ENCODE data around the gene PANK2. TPM values are rescaled to one million over a fixed set of nuclear protein-coding genes. Genes with fewer than 3 reads are reported as not detected.

PANK2 gene
- total RNA-seq, 6 donors from 2014 or later, result 34.3 to 58.7 (median 50.4) TPM

DNA sequence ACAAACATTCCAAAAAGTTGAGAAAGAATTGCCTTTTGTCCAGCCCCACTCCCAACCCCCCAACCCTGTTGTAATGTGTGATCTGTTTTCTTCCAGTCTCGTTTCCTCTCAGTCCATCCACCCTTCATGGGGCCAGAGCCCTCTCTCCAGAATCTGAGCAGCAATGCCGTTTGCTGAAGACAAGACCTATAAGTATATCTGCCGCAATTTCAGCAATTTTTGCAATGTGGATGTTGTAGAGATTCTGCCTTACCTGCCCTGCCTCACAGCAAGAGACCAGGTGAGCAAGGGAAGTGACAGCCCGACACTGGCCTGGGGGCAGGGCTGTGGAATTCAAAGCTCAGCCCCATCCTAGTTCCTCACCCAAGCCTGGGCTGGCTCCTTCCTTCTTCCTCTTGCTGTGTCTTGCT, 34.7 kb upstream of the PANK2 start:
- no peak for DNase-seq

GRCh38 chr20:3857405-3857804, 31.8 kb upstream of the PANK2 start:
- DNase-seq (peak in 1 of 2 donors; percentile 52), ATAC-seq (ENCODE audit: low FRiP score in 2 of 2) (no peak)
- H3K36me3 ChIP-seq, result peaks cover 23 to 78% (median 64%) of the 10 kb centered on the region in 4 donors
- no peak for TF ChIP-seq EP300 (IDR thresholded peaks at IDR 0.05)
- no peak for TF ChIP-seq POLR2AphosphoS5 (IDR thresholded peaks at IDR 0.05)
- no peak for TF ChIP-seq POLR2A (IDR thresholded peaks at IDR 0.05)
- TF ChIP-seq, protein P1, sequence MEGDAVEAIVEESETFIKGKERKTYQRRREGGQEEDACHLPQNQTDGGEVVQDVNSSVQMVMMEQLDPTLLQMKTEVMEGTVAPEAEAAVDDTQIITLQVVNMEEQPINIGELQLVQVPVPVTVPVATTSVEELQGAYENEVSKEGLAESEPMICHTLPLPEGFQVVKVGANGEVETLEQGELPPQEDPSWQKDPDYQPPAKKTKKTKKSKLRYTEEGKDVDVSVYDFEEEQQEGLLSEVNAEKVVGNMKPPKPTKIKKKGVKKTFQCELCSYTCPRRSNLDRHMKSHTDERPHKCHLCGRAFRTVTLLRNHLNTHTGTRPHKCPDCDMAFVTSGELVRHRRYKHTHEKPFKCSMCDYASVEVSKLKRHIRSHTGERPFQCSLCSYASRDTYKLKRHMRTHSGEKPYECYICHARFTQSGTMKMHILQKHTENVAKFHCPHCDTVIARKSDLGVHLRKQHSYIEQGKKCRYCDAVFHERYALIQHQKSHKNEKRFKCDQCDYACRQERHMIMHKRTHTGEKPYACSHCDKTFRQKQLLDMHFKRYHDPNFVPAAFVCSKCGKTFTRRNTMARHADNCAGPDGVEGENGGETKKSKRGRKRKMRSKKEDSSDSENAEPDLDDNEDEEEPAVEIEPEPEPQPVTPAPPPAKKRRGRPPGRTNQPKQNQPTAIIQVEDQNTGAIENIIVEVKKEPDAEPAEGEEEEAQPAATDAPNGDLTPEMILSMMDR (IDR thresholded peaks at IDR 0.05), result no peak
- no peak overlapping the region for H3K27ac ChIP-seq
- H3K9me3 ChIP-seq, result no peaks in the 10 kb centered on the region
- no peaks in the 10 kb centered on the region for H3K27me3 ChIP-seq
- H3K4me1 ChIP-seq, result peaks cover 0 to 9% (median 5%) of the 10 kb centered on the region in 4 donors
- 83 to 91% methylated on average over 10 to 14 of the region's 14 CpGs for WGBS, 2 donors
- no peak overlapping the region for H3K4me3 ChIP-seq

More for the DNA sequence above, 34.7 kb upstream of the PANK2 start:
- H3K4me3 ChIP-seq, result no peak overlapping the region
- TF ChIP-seq POLR2AphosphoS5 (IDR thresholded peaks at IDR 0.05) (no peak), POLR2A (IDR thresholded peaks at IDR 0.05) (no peak), EP300 (IDR thresholded peaks at IDR 0.05) (no peak)
- TF ChIP-seq, protein P1 (IDR thresholded peaks at IDR 0.05), result no peak
- 68 to 85% methylated on average over 4 of the region's 4 CpGs for WGBS, 2 donors
- H3K36me3 ChIP-seq, result peaks cover 10 to 49% (median 38%) of the 10 kb centered on the region in 4 donors
- H3K27ac ChIP-seq, result no peak overlapping the region
- H3K4me1 ChIP-seq, result peaks cover 0 to 9% (median 5%) of the 10 kb centered on the region in 4 donors
- no peaks in the 10 kb centered on the region for H3K27me3 ChIP-seq
- H3K9me3 ChIP-seq, result no peaks in the 10 kb centered on the region
- no peak for ATAC-seq (ENCODE audit: low FRiP score in 2 of 2)

GRCh38 chr20:3858689-3859088, 30.5 kb upstream of the PANK2 start:
- Histone ChIP-seq H3K9me3 (no peaks in the 10 kb centered on the region), H3K4me3 (no peak overlapping the region), H3K36me3 (peaks cover 36 to 91% (median 76%) of the 10 kb centered on the region in 4 donors), H3K4me1 (peaks cover 0 to 9% (median 5%) of the 10 kb centered on the region in 4 donors), H3K27ac (no peak overlapping the region), H3K27me3 (no peaks in the 10 kb centered on the region)
- DNase-seq (no peak), ATAC-seq (ENCODE audit: low FRiP score in 2 of 2) (no peak)
- 92 to 97% methylated on average over 6 of the region's 6 CpGs for WGBS, 2 donors
- TF ChIP-seq POLR2A (IDR thresholded peaks at IDR 0.05), result no peak
- TF ChIP-seq EP300 (IDR thresholded peaks at IDR 0.05), result no peak
- TF ChIP-seq, protein P1 (IDR thresholded peaks at IDR 0.05), result no peak

- peaks cover 0 to 7% (median 0%) of the 10 kb centered on the region in 4 donors for H3K4me1 ChIP-seq
- no peaks in the 10 kb centered on the region for H3K27me3 ChIP-seq
- H3K27ac ChIP-seq, result no peak overlapping the region
- ATAC-seq (ENCODE audit: low FRiP score in 2 of 2) (no peak), DNase-seq (no peak)
- H3K9me3 ChIP-seq, result no peaks in the 10 kb centered on the region
- TF ChIP-seq, protein P1 (IDR thresholded peaks at IDR 0.05), result no peak
- TF ChIP-seq EP300 (IDR thresholded peaks at IDR 0.05) (no peak), POLR2A (IDR thresholded peaks at IDR 0.05) (no peak), POLR2AphosphoS5 (IDR thresholded peaks at IDR 0.05) (no peak)
- H3K4me3 ChIP-seq, result no peak overlapping the region
- H3K36me3 ChIP-seq, result peaks cover 61 to 100% (median 95%) of the 10 kb centered on the region in 4 donors
- 96 to 97% methylated on average over 7 of the region's 7 CpGs for WGBS, 2 donors
These were observed 28.0 kb upstream of the PANK2 start for GRCh38 chr20:3861191-3861590.

GRCh38 chr20:3862333-3862732, 26.9 kb upstream of the PANK2 start:
- no peak for DNase-seq
- no peak overlapping the region for H3K27ac ChIP-seq
- H3K27me3 ChIP-seq, result no peaks in the 10 kb centered on the region
- ATAC-seq (ENCODE audit: low FRiP score in 2 of 2), result no peak
- no peak overlapping the region for H3K4me3 ChIP-seq
- H3K36me3 ChIP-seq, result peaks cover 62 to 100% (median 95%) of the 10 kb centered on the region in 4 donors
- H3K4me1 ChIP-seq, result peaks cover 0 to 5% (median 0%) of the 10 kb centered on the region in 4 donors
- no peaks in the 10 kb centered on the region for H3K9me3 ChIP-seq
- WGBS, 2 donors, result 88% methylated on average over 1 of the region's 1 CpG; no CpG with 5 or more reads in 1 of the 2 donors
- TF ChIP-seq EP300 (IDR thresholded peaks at IDR 0.05), result no peak
- TF ChIP-seq POLR2A (IDR thresholded peaks at IDR 0.05), result no peak
- no peak for TF ChIP-seq POLR2AphosphoS5 (IDR thresholded peaks at IDR 0.05)
- TF ChIP-seq, protein P1 (IDR thresholded peaks at IDR 0.05), result no peak

Measured in upper lobe of left lung (tissue), 6 donors.